Raji (cell line): Measurements from ENCODE around the gene SLC7A8.

Experiments used
- POLR2A ChIP-seq: IDR thresholded peaks from 2 replicates; pipeline ENCODE4 v1.6.1; 2011; ENCODE audit warnings: low read depth, low read length, control low read depth; ENCODE audit not compliant: insufficient read depth

Gene SLC7A8

GRCh38 chr14:23163830-23164229, 19.6 kb downstream of the SLC7A8 start:
- TF ChIP-seq POLR2A = no peak

DNA sequence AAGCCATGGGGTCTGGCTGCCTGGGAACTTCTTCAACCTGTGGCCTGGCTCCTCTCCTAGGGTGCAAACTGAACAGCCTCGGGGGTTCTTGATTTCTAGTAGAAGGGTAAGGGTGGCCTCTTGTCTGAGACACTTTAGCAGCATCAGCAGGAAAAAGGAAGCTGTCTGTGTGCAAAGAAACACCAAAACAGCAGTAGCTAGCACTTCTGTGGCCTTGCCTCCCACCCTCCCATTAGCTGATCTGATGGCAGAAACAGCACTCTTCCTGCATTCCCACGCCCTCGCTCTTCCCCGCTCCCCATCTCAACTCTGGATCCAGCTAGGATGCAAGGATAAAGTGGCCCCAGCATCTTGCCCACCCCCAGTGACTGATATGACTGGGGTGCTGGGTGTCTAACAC, 20.7 kb downstream of the SLC7A8 start:
- TF ChIP-seq POLR2A = no peak

- TF ChIP-seq POLR2A = no peak
Measured at GRCh38 chr14:23162005-23162404, 21.5 kb downstream of the SLC7A8 start.

GRCh38 chr14:23160924-23161522, 22.4 kb downstream of the SLC7A8 start:
- no peak for TF ChIP-seq POLR2A

DNA sequence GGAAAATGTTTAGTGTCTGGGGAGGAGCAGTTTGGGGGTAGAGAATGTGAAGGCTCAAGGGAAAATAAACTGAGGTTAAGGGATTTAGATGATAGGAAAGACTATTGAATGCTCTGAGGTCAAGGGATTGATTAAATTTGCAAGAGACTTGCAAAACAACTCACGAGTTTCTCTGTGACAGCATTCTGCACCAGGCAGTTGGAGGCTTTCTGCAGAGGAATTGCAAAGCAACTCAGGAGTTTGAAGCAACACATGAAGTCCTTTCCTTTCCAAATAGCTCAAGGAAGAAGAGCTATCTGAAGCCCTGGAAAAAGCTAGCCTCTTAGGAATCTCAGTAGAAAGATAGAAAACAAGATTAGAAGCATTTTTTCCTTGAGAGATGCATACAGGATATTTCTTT, 23.9 kb downstream of the SLC7A8 start:
- no peak for TF ChIP-seq POLR2A

DNA sequence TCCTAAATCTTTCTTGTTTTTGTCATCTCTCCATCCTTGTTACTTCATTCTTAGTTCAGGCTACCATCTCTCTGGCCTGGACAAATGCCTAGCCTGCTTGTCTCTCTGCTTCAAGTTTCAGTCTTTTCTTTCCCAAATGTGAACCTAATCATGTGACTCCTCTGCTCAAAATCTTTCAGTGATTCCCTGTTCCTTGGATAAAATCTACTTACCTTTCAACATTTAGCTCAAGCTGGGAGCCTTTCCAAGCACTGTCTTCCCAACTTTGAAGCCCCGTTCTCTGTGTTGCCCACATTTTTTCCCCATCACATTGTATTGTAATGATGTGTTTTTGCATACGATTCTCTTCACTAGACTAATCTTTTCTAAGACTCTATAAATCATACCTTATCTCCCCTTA, 24.7 kb downstream of the SLC7A8 start:
- no peak for TF ChIP-seq POLR2A

DNA sequence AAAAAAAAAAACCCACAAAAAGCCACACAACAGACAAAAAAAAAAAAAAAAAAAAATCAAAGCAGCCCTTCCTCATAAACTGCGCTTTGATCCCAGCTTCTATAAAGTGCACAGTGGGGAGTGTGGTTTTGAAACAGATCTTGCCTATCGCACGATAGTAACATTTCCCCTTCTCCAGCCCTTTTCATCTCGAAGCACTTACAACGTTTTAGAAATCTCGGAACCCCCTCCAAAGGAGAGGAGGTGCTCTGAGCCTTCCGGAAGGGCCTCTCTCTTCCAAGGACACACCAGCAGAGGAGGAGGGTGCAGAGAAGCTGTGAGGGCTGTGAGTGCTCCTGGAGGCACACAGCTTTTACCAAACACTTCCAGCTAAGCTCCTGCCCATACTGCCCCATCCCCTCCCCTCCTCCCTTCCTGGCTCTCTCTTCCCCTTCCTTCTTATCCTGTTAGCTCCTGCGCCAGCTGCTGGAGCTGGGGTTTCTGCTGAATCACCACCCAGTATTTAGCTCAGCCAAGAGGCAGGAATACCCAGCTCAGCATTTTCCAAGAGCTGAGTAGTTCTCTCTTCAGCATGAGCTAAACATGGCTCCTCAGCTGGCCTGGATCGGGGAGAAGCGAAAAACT, 28.4 kb downstream of the SLC7A8 start:
- no peak for TF ChIP-seq POLR2A

DNA sequence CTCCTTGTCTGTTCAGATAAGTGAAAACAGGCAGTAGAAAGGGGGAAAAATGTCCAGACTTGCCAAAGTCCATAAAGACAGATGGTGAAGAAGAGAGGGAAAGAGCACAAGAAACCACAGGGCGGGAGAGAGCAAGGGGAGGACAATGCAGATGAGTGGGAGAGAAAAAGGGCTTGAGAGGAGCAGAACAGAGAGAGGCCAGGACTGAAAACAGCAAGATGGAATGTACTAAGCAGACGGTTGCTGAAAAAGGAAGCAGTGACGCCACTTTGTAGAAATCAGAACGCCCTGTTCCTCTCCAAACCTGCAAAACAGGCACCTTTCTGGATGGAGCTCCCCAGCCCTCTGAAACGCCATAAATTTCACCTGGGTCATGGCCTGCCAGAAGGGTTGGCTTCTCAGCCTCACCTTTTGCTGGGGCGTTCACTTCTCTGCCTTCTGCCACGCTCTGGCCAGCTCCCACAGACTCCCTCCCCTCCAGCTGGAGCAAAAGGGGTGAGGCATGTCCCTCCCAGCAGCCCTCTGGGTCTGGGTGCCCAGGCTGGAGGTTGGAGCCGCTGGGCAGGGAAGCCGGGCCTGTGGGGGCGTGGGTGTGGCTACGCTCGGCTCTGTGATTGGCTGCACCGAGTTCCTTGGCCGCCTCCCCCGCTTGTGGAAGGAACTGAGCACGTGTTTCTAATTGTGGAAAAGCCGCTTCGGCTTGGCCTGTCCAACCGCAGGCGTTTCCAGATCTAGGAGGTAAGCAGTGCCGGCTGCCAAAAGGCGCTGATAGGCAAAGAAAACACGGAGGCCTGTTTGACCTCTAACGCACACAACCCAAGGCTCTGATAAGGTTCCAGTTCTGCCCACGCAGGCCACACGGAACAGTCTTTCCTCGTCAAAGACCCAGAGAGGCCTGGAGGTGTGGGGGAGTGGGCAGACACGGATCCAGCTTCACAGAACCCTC, 29.3 kb downstream of the SLC7A8 start:
- TF ChIP-seq POLR2A = no peak

GRCh38 chr14:23151342-23151741, 32.1 kb downstream of the SLC7A8 start:
- no peak for TF ChIP-seq POLR2A

- no peak for TF ChIP-seq POLR2A
Measured at GRCh38 chr14:23149745-23150144, 33.7 kb downstream of the SLC7A8 start.

- no peak for TF ChIP-seq POLR2A
Measured at GRCh38 chr14:23148591-23149249, 34.7 kb downstream of the SLC7A8 start.

- no peak for TF ChIP-seq POLR2A
Measured at GRCh38 chr14:23147676-23148075, 35.8 kb downstream of the SLC7A8 start.

DNA sequence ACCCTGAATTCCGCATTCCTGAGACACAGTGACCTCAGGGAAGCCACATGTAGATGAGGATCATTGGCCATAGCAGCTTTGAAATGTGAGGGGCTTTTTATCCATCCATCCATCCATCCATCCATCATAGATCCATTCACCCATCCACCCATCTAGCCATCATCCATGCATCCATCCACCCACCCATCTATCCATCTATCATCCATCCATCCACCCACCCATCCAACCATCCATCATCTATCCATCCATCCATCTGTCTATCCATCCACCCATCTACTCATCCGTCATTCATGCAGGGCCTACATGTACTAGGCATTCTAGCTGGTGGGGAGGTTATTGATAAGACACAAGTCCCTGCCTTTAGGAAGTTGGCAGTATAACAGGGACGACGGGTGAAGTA, 36.5 kb downstream of the SLC7A8 start:
- no peak for TF ChIP-seq POLR2A

DNA sequence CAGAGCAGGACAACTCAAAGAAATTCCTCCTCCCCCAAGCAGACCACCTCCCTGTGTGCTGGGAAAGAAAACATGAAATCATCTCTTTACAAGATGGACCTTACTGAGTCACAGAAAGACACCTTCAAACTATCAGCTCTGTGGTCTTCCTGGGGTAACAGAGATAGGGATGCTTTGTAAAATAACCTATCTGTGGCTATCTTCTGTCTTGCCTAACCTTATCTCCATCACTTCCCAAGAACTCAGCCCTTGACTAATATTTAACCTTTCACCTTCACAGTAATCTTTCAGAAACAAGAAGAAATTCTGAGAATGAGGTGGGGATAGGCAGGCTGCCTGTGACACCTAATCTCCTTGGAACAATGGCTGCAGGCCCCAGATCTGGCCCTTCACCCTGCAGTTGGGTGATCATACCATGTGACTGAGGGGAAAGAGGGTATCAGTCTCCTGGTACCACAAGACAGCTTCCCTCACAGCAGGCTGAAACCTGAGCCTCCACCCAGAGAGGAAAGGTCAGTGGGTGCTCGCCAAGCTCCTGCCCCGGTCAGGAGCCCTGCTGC, 37.0 kb downstream of the SLC7A8 start:
- TF ChIP-seq POLR2A = no peak

DNA sequence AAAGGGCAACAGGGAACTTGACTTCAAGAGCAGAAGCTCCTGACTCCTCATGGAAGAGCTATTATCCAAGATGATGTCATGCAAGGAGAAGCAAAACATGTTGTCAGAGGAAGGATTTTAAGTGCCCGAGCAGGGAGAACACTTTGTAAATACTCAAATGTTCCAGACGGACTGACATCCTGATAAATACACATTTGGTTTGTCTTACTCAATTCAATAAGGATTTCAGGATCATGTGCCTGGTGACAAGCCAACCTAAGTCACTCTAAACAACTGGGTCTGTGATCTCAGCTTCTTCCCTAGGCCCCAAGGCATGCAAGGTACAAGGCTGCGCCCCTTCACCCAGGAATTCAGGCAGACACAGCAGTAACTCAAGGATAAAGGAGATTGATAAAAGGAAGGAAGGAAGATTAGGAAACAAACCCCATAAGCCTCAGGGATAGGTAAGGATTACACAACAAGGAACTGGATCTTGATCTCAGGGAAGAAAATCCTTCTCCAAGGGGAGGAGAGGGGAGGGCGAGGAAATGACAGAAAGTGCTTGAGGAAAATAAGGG, 37.6 kb downstream of the SLC7A8 start:
- TF ChIP-seq POLR2A = no peak
